ENCODE data around the gene KLHL3. TPM values are rescaled to one million over a fixed set of nuclear protein-coding genes. Genes with fewer than 3 reads are reported as not detected.
"Not testable (repeated sequence)": the region's sequence is repeated elsewhere in the genome, so short reads cannot be mapped to it uniquely, and the experiment has no call there.

Gene KLHL3
- total RNA-seq, 3 donors from 2014 or later, result 2.0 to 2.9 (median 2.6) TPM

GRCh38 chr5:137657073-137657472 is 78.8 kb downstream of the KLHL3 start:
- peaks cover 3% of the 10 kb centered on the region for H3K4me1 Mint-ChIP-seq (ENCODE audit: low read depth)
- ATAC-seq (no peak), DNase-seq (no peak)
- H3K27me3 Mint-ChIP-seq (ENCODE audit: low read depth), result no peaks in the 10 kb centered on the region
- H3K36me3 Mint-ChIP-seq (ENCODE audit: insufficient read depth), result peaks cover 14% of the 10 kb centered on the region
- H3K9me3 Mint-ChIP-seq, result no peaks in the 10 kb centered on the region
- H3K4me3 Mint-ChIP-seq, result no peak overlapping the region

- Mint-ChIP-seq H3K36me3 (ENCODE audit: insufficient read depth) (peaks cover 14% of the 10 kb centered on the region), H3K27me3 (ENCODE audit: low read depth) (no peaks in the 10 kb centered on the region), H3K9me3 (no peaks in the 10 kb centered on the region), H3K4me1 (ENCODE audit: low read depth) (peaks cover 3% of the 10 kb centered on the region), H3K4me3 (no peak overlapping the region)
- DNase-seq, result no peak
- ATAC-seq, result no peak
Observed at GRCh38 chr5:137656558-137656957, 79.3 kb downstream of the KLHL3 start.

- no peak for ATAC-seq
- DNase-seq, result no peak
- H3K27me3 Mint-ChIP-seq (ENCODE audit: low read depth), result no peaks in the 10 kb centered on the region
- peaks cover 20% of the 10 kb centered on the region for H3K36me3 Mint-ChIP-seq (ENCODE audit: insufficient read depth)
- H3K9me3 Mint-ChIP-seq, result no peaks in the 10 kb centered on the region
- no peak overlapping the region for H3K4me3 Mint-ChIP-seq
- no peaks in the 10 kb centered on the region for H3K4me1 Mint-ChIP-seq (ENCODE audit: low read depth)
Observed at GRCh38 chr5:137651022-137651421, 84.9 kb downstream of the KLHL3 start.

- Mint-ChIP-seq H3K27me3 (ENCODE audit: low read depth) (no peaks in the 10 kb centered on the region), H3K4me1 (ENCODE audit: low read depth) (no peaks in the 10 kb centered on the region), H3K4me3 (no peak overlapping the region), H3K9me3 (peaks cover 4% of the 10 kb centered on the region), H3K36me3 (ENCODE audit: insufficient read depth) (peaks cover 28% of the 10 kb centered on the region)
- ATAC-seq, result no peak
- DNase-seq, result no peak
Observed at GRCh38 chr5:137649228-137649935, 86.5 kb downstream of the KLHL3 start.

GRCh38 chr5:137648361-137648760 is 87.5 kb downstream of the KLHL3 start:
- no peak overlapping the region for H3K4me3 Mint-ChIP-seq
- H3K4me1 Mint-ChIP-seq (ENCODE audit: low read depth), result no peaks in the 10 kb centered on the region
- DNase-seq (no peak), ATAC-seq (no peak)
- H3K36me3 Mint-ChIP-seq (ENCODE audit: insufficient read depth), result peaks cover 28% of the 10 kb centered on the region
- no peaks in the 10 kb centered on the region for H3K27me3 Mint-ChIP-seq (ENCODE audit: low read depth)
- peaks cover 4% of the 10 kb centered on the region for H3K9me3 Mint-ChIP-seq

GRCh38 chr5:137647401-137647800 is 88.5 kb downstream of the KLHL3 start:
- Mint-ChIP-seq H3K4me1 (ENCODE audit: low read depth) (no peaks in the 10 kb centered on the region), H3K27me3 (ENCODE audit: low read depth) (no peaks in the 10 kb centered on the region), H3K9me3 (peaks cover 4% of the 10 kb centered on the region), H3K36me3 (ENCODE audit: insufficient read depth) (peaks cover 27% of the 10 kb centered on the region), H3K4me3 (no peak overlapping the region)
- no peak for ATAC-seq
- DNase-seq, result no peak

GRCh38 chr5:137646761-137647160 is 89.1 kb downstream of the KLHL3 start:
- no peaks in the 10 kb centered on the region for H3K4me1 Mint-ChIP-seq (ENCODE audit: low read depth)
- ATAC-seq (no peak), DNase-seq (no peak)
- peaks cover 4% of the 10 kb centered on the region for H3K9me3 Mint-ChIP-seq
- H3K27me3 Mint-ChIP-seq (ENCODE audit: low read depth), result no peaks in the 10 kb centered on the region
- H3K4me3 Mint-ChIP-seq, result no peak overlapping the region
- peaks cover 26% of the 10 kb centered on the region for H3K36me3 Mint-ChIP-seq (ENCODE audit: insufficient read depth)

GRCh38 chr5:137643081-137643480 is 92.8 kb downstream of the KLHL3 start:
- not testable (repeated sequence) for H3K4me1 Mint-ChIP-seq (ENCODE audit: low read depth); H3K27me3 Mint-ChIP-seq (ENCODE audit: low read depth); H3K4me3 Mint-ChIP-seq; DNase-seq; ATAC-seq; H3K9me3 Mint-ChIP-seq
- peaks cover 22% of the 10 kb centered on the region for H3K36me3 Mint-ChIP-seq (ENCODE audit: insufficient read depth)

GRCh38 chr5:137642091-137642490 is 93.8 kb downstream of the KLHL3 start:
- peaks cover 19% of the 10 kb centered on the region for H3K36me3 Mint-ChIP-seq (ENCODE audit: insufficient read depth)
- DNase-seq (no peak), ATAC-seq (no peak)
- H3K27me3 Mint-ChIP-seq (ENCODE audit: low read depth), result no peaks in the 10 kb centered on the region
- no peak overlapping the region for H3K4me3 Mint-ChIP-seq
- H3K4me1 Mint-ChIP-seq (ENCODE audit: low read depth), result no peaks in the 10 kb centered on the region
- H3K9me3 Mint-ChIP-seq, result peaks cover 4% of the 10 kb centered on the region

- no peak overlapping the region for H3K4me3 Mint-ChIP-seq
- peaks cover 16% of the 10 kb centered on the region for H3K36me3 Mint-ChIP-seq (ENCODE audit: insufficient read depth)
- peaks cover 4% of the 10 kb centered on the region for H3K9me3 Mint-ChIP-seq
- no peak for DNase-seq
- no peaks in the 10 kb centered on the region for H3K27me3 Mint-ChIP-seq (ENCODE audit: low read depth)
- H3K4me1 Mint-ChIP-seq (ENCODE audit: low read depth), result no peaks in the 10 kb centered on the region
- no peak for ATAC-seq
Observed at GRCh38 chr5:137641148-137641547, 94.7 kb downstream of the KLHL3 start.

GRCh38 chr5:137639645-137640044 is 96.2 kb downstream of the KLHL3 start:
- Mint-ChIP-seq H3K4me3 (no peak overlapping the region), H3K36me3 (ENCODE audit: insufficient read depth) (peaks cover 5% of the 10 kb centered on the region), H3K4me1 (ENCODE audit: low read depth) (no peaks in the 10 kb centered on the region), H3K9me3 (peaks cover under 1% of the 10 kb centered on the region), H3K27me3 (ENCODE audit: low read depth) (no peaks in the 10 kb centered on the region)
- ATAC-seq, result no peak
- DNase-seq, result no peak

GRCh38 chr5:137638841-137639240 is 97.0 kb downstream of the KLHL3 start:
- Mint-ChIP-seq H3K27me3 (ENCODE audit: low read depth) (no peaks in the 10 kb centered on the region), H3K4me1 (ENCODE audit: low read depth) (no peaks in the 10 kb centered on the region), H3K36me3 (ENCODE audit: insufficient read depth) (peaks cover 5% of the 10 kb centered on the region), H3K9me3 (no peaks in the 10 kb centered on the region), H3K4me3 (no peak overlapping the region)
- no peak for ATAC-seq
- no peak for DNase-seq

- Mint-ChIP-seq H3K4me3 (no peak overlapping the region), H3K27me3 (ENCODE audit: low read depth) (no peaks in the 10 kb centered on the region), H3K36me3 (ENCODE audit: insufficient read depth) (peaks cover 5% of the 10 kb centered on the region), H3K4me1 (ENCODE audit: low read depth) (no peaks in the 10 kb centered on the region), H3K9me3 (no peaks in the 10 kb centered on the region)
- DNase-seq, result no peak
- no peak for ATAC-seq
Observed at GRCh38 chr5:137636830-137637714, 98.8 kb downstream of the KLHL3 start.

GRCh38 chr5:137636099-137636498 is 99.8 kb downstream of the KLHL3 start:
- H3K4me3 Mint-ChIP-seq, result no peak overlapping the region
- no peaks in the 10 kb centered on the region for H3K27me3 Mint-ChIP-seq (ENCODE audit: low read depth)
- peaks cover 5% of the 10 kb centered on the region for H3K36me3 Mint-ChIP-seq (ENCODE audit: insufficient read depth)
- ATAC-seq, result no peak
- H3K4me1 Mint-ChIP-seq (ENCODE audit: low read depth), result no peaks in the 10 kb centered on the region
- DNase-seq, result no peak
- H3K9me3 Mint-ChIP-seq, result no peaks in the 10 kb centered on the region

- ATAC-seq (no peak), DNase-seq (no peak)
- peaks cover 5% of the 10 kb centered on the region for H3K36me3 Mint-ChIP-seq (ENCODE audit: insufficient read depth)
- no peak overlapping the region for H3K4me3 Mint-ChIP-seq
- H3K9me3 Mint-ChIP-seq, result no peaks in the 10 kb centered on the region
- H3K27me3 Mint-ChIP-seq (ENCODE audit: low read depth), result no peaks in the 10 kb centered on the region
- no peaks in the 10 kb centered on the region for H3K4me1 Mint-ChIP-seq (ENCODE audit: low read depth)
Observed at GRCh38 chr5:137635521-137635921, 100.4 kb downstream of the KLHL3 start.
